NCI-H2196 (cell line): ENCODE measurements around the gene MYRIP.
A peak's percentile ranks its signal among the peaks of the same experiment; 100 is the strongest.
"Not testable (repeated sequence)": the region's sequence is repeated elsewhere in the genome, so short reads cannot be mapped to it uniquely, and the experiment has no call there.

Experiments
- DNase-seq: peaks from one replicate; lab custom pipeline; 2025; ENCODE audit not compliant: unreplicated experiment; lab: John Stamatoyannopoulos, UW

MYRIP gene

GRCh38 chr3:39809181-39809994 is at the start of gene MYRIP:
Gene MYRIP, plus strand, starts transcription at chr3:39809609. Its CDS starts 91,208 bp downstream, at chr3:39900817.
- peak; percentile 79 for DNase-seq

GRCh38 chr3:39760325-39760724 is 49.1 kb upstream of the MYRIP start:
- no peak for DNase-seq

- DNase-seq = no peak
These were observed 46.8 kb upstream of the MYRIP start for GRCh38 chr3:39762537-39763070.

GRCh38 chr3:39763390-39763789 is 46.0 kb upstream of the MYRIP start:
- no peak for DNase-seq

- no peak for DNase-seq
These were observed 43.8 kb upstream of the MYRIP start for GRCh38 chr3:39765575-39765974.

- DNase-seq = no peak
These were observed 43.0 kb upstream of the MYRIP start for GRCh38 chr3:39766433-39766832.

- DNase-seq = not testable (repeated sequence)
These were observed 42.5 kb upstream of the MYRIP start for GRCh38 chr3:39766909-39767308.

GRCh38 chr3:39778168-39778567 is 31.2 kb upstream of the MYRIP start:
- not testable (repeated sequence) for DNase-seq

GRCh38 chr3:39779511-39780230 is 29.7 kb upstream of the MYRIP start:
- no peak for DNase-seq

GRCh38 chr3:39780352-39780751 is 29.1 kb upstream of the MYRIP start:
- DNase-seq = no peak

- no peak for DNase-seq
These were observed 28.4 kb upstream of the MYRIP start for GRCh38 chr3:39781025-39781424.

- DNase-seq = no peak
These were observed 27.8 kb upstream of the MYRIP start for GRCh38 chr3:39781632-39782031.

- no peak for DNase-seq
These were observed 25.7 kb upstream of the MYRIP start for GRCh38 chr3:39783680-39784079.

- no peak for DNase-seq
These were observed 24.5 kb upstream of the MYRIP start for GRCh38 chr3:39784922-39785321.

- DNase-seq = no peak
These were observed 21.1 kb upstream of the MYRIP start for GRCh38 chr3:39788128-39788883.

- no peak for DNase-seq
These were observed 17.8 kb upstream of the MYRIP start for GRCh38 chr3:39791603-39792002.

- no peak for DNase-seq
These were observed 14.5 kb upstream of the MYRIP start for GRCh38 chr3:39794880-39795279.

GRCh38 chr3:39801216-39801615 is 8.2 kb upstream of the MYRIP start:
- no peak for DNase-seq

GRCh38 chr3:39802486-39802885 is 6.9 kb upstream of the MYRIP start:
- DNase-seq = not testable (repeated sequence)

GRCh38 chr3:39803956-39804355 is 5.5 kb upstream of the MYRIP start:
- DNase-seq = no peak

GRCh38 chr3:39804951-39805350 is 4.5 kb upstream of the MYRIP start:
- DNase-seq = no peak
